ENCODE results near the gene ATXN2. TPM values are rescaled to one million over a fixed set of nuclear protein-coding genes. Genes with fewer than 3 reads are reported as not detected.

ATXN2 gene
- total and polyA plus RNA-seq, 9 of the 15 experiments (the other 6 are each of a cell fraction or from before 2014, with no cell fraction given), result 16.8 to 67.8 (median 29.3) TPM

- H3K9me3 ChIP-seq (replicated peaks; ENCODE audit: control insufficient read depth, insufficient read depth, low read depth, low read length), result no peaks in the 10 kb centered on the region
- H3K4me2 ChIP-seq (ENCODE audit: insufficient read depth, low read length), result no peak overlapping the region
- H3K27me3 ChIP-seq (ENCODE audit: control insufficient read depth in 2 of 2, insufficient read depth in 2 of 2, low read length in 2 of 2), result no peaks in the 10 kb centered on the region
- H3K4me1 ChIP-seq (replicated peaks in 1 of 2; ENCODE audit: control insufficient read depth in 2 of 2, insufficient read depth in 2 of 2, low read length in 2 of 2), result no peaks in the 10 kb centered on the region
- WGBS (ENCODE audit: insufficient coverage, low coverage, missing lambda C conversion rate), result 100% methylated on average over 2 of the region's 2 CpGs
- ChIA-PET CTCF (ENCODE audit: low intra/inter-chr PET ratio) (no interaction called here), POLR2A (no interaction called here)
- in situ Hi-C loops (cut with MboI), result no loop called here
- no peaks in the 10 kb centered on the region for H4K20me1 ChIP-seq (replicated peaks; ENCODE audit: control insufficient read depth, insufficient read depth, low read length)
- TF ChIP-seq ZNF347 (CRISPR knock-in tag; IDR thresholded peaks at IDR 0.05; ENCODE audit: low read depth) (no peak), RBM25 (IDR thresholded peaks at IDR 0.05; ENCODE audit: low read depth, low read length, severe bottlenecking) (no peak), BCL6 (CRISPR knock-in tag; IDR thresholded peaks at IDR 0.05) (no peak), ATF1 (CRISPR knock-in tag; IDR thresholded peaks at IDR 0.05) (no peak), ATF1 (tag; IDR thresholded peaks at IDR 0.05) (no peak), PREB (CRISPR knock-in tag; IDR thresholded peaks at IDR 0.05) (no peak), ZNF274 (IDR thresholded peaks at IDR 0.05; ENCODE audit: borderline replicate concordance, low read depth, low read length) (no peak), HNRNPLL (IDR thresholded peaks at IDR 0.05; ENCODE audit: low read depth, low read length, poor library complexity, severe bottlenecking) (no peak), ATF4 (CRISPR knock-in tag; IDR thresholded peaks at IDR 0.05) (no peak), IRF2 (CRISPR knock-in tag; IDR thresholded peaks at IDR 0.05) (no peak), MEF2A (IDR thresholded peaks at IDR 0.05; ENCODE audit: control insufficient read depth, low read depth, low read length) (no peak), RBM39 (optimal IDR thresholded peaks at IDR 0.05; ENCODE audit: low read depth, low read length) (no peak)
- TF ChIP-seq, protein P1, sequence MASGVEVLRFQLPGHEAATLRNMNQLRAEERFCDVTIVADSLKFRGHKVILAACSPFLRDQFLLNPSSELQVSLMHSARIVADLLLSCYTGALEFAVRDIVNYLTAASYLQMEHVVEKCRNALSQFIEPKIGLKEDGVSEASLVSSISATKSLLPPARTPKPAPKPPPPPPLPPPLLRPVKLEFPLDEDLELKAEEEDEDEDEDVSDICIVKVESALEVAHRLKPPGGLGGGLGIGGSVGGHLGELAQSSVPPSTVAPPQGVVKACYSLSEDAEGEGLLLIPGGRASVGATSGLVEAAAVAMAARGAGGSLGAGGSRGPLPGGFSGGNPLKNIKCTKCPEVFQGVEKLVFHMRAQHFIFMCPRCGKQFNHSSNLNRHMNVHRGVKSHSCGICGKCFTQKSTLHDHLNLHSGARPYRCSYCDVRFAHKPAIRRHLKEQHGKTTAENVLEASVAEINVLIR (CRISPR knock-in tag; IDR thresholded peaks at IDR 0.05), result no peak
- H3K9me1 ChIP-seq (ENCODE audit: control insufficient read depth, insufficient read depth, low read length), result no peaks in the 10 kb centered on the region
- DNase-seq (ENCODE audit: extremely low read depth in 1 of 4, low spot score in 3 of 4) (no peak), ATAC-seq (no peak), FAIRE-seq (no peak)
- intact Hi-C loops (cut with micrococcal nuclease), result loop anchor here (10.0 kb wide), 1 partner anchor 153 kb away; no protein-coding TSS in a partner anchor
- H3K9ac ChIP-seq (ENCODE audit: insufficient read depth in 1 of 2, low read depth in 2 of 2, low read length in 2 of 2), result no peak overlapping the region
- H2AFZ ChIP-seq (ENCODE audit: low read depth, low read length), result no peak overlapping the region
- no TSS peak for BruUV-seq (replicated peaks)
- no peak overlapping the region for H3K27ac ChIP-seq (ENCODE audit: extremely low read depth, low read depth, low read length)
- no peaks in the 10 kb centered on the region for H3K79me2 ChIP-seq (ENCODE audit: control insufficient read depth, insufficient read depth, low read length)
- H3K4me3 ChIP-seq, result no peak overlapping the region
- peaks cover 91% of the 10 kb centered on the region for H3K36me3 ChIP-seq (ENCODE audit: control insufficient read depth, insufficient read depth, low read length)
These were observed 77.3 kb downstream of the ATXN2 start for GRCh38 chr12:111521801-111522200.

Data from K562 (cell line).